RPMI8226 (cell line): ENCODE data around the gene PTPRT.
"Not testable (repeated sequence)": the region's sequence is repeated elsewhere in the genome, so short reads cannot be mapped to it uniquely, and the experiment has no call there.

Experiments
- DNase-seq: peaks from one replicate; pipeline ENCODE4 v3.0.0-alpha.2; 2015

PTPRT gene

DNA sequence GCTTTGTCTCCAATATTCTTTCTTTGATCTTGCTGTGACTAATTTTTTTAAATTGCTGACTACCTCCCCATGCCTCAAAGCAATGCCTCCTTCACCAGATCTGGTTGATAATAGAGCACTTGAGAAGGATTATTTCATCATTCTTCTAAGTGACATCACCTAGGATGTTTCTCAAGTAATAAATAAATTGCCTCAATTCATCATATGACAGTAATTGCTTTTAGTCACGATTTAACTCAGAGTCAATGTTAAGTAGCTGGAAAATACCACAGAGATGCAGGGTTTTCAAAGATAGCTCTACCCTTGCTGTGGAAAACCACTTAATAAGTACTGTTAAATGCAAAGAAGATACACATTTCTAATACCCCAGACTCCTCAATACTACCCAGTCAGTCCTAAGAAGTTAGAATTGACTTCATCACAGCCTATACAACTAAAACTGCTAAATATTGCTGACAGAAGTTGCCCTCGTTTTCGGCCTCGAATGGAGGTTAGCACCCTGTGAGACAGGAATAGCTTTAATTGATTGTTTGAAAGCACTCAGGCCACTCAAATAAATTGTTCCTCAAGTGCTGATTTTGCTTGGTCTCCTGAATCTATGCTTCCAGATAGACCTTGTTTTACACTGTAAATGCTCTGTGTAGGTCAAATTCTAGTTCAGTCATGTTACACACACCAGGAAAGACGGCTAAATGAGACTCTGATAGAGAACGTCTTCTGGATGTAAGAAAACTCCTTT lies 931.0 kb downstream of the PTPRT start:
- no peak for DNase-seq

DNA sequence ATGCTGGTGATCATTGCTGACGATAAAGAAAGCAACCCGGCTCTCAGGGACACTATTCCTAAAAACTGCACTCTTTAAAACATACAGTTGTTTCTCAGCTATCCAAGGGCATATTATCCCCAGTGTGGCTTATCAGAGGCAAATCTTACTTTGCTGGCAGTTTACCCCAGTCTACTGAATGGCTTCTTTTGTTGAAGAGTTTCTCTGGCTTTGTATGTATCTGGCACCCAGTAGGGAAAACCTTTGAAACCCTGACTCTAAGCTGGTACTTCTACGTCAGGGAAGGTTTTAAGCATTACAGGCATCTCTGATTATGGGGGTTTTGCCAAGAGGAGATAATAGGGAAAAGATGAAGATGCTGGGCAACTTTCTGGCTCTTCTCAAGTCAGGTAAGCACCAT lies 933.9 kb downstream of the PTPRT start:
- DNase-seq, result no peak

DNA sequence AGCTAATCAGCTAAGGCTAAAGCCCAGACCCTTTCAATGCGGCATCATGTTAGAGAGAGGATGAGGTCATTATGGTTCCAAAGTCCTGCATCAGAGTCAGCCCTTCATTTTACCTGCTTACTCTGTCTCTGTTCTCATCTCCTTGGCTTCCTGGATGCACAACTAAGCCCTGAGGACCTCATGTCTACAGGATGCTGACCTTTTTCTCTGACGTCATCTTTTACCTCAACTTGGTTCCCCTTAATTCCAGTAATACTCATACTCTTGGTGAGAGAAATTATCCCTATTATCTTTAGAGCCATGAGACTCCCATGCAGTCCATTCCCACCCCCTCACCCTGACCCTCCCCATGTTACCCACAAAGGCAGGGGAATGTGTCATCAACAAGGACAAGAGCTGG lies 935.0 kb downstream of the PTPRT start:
- DNase-seq, result no peak

DNA sequence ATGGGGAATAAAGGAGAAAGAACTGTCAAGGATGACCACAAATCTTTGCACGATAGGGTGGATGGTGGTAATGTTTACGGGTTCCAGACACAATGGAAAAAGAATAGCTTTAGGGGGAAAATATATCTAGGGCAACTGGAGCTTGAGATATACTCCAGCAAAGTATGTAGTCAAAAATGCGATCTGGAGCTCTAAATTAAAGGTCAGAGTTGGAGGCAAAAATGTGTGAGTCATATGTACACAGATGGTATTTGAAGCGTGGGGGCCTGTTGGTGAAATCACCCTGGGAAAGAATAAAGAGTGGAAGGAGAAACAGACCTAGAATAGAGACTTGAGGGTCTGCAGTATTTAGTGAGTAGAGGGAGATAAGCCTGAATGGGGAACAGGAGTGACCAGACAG lies 937.6 kb downstream of the PTPRT start:
- no peak for DNase-seq

- no peak for DNase-seq
Observed at GRCh38 chr20:42218621-42219374, 970.9 kb downstream of the PTPRT start.

DNA sequence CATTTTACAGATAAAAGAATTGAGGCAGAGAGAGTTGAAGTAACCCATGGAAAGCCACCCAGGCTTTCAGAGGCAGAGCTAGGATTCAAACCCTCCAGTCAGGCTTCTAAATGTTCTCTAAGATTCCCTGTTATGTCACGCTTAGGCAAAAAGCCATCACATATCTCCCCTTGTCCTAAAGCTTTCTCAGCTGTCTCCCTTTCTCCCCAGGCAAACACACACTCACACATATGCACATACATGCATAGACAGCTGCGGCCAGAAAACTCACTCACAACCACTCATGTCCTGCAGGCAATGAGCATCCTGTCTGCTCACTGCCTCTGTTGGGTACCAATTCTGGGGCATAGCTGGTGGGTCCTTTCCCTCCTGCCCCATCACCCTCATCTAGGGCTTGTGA lies 975.6 kb downstream of the PTPRT start:
- DNase-seq, result no peak

DNA sequence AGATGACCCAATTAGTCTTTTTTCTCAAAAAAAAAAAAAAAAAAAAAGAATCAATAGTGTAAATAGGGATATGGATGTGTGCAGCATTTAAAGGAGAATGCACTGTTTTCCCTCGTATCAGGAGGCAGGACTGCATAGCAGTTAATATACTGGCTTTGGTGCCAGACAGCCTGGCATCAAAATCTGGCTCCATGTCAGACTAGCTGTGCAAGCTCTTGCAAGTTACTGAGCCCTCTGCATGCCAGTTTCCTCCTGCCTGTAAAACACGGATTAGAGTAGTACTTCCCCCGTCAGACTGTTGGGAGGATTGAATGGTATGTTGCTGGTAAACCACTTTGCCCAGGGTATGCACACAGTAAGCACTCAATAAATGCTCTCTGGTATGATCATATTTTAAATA lies 977.3 kb downstream of the PTPRT start:
- DNase-seq, result no peak

DNA sequence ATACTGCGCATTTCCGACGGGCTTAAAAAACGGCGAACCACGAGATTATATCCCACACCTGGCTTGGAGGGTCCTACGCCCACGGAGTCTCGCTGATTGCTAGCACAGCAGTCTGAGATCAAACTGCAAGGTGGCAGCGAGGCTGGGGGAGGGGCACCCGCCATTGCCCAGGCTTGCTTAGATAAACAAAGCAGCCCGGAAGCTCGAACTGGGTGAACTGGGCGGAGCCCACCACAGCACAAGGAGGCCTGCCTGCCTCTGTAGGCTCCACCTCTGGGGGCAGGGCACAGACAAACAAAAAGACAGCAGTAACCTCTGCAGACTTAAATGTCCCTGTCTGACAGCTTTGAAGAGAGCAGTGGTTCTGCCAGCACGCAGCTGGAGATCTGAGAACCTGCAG lies 983.1 kb downstream of the PTPRT start:
- not testable (repeated sequence) for DNase-seq

- DNase-seq, result peak; percentile 13
Observed at GRCh38 chr20:42204109-42204660, 985.5 kb downstream of the PTPRT start.

DNA sequence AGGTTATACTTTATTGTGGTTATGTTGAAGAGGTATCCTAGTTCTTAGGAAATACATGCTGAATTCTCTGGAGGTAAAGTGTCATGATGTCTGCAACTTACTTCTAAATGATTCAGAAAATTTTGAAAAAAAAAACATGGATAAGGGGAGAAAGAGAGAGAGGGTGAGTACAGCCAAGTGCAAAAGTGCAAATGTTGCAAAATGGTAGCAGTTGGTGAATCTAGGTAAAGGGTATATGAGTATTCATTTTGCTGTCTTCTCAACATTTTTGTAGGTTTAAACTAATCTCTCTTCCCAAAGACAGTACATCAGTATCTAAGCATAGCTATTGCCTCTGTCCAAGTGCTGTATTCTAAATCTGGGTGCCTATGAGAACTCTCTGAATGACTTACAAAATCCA lies 992.1 kb downstream of the PTPRT start:
- DNase-seq, result no peak

DNA sequence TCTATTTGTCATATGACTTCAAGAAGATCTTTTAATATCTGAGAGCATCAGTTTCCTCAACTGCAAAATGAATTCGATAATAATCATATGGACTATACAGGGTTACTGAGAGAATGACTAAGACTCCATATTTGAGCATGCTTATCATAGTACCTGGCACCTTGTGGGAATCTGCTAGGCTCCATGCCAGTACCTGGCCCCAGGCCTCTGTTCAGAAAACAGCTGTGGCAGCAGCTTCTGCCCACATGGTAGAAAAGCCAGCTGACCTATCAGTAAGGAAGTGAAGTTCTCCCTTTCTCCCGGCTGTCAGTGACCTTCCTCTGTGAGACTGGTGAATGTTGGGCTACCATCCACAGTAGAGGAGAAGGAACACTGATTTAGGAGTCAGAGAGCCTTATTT lies 996.6 kb downstream of the PTPRT start:
- DNase-seq, result peak; percentile 41

DNA sequence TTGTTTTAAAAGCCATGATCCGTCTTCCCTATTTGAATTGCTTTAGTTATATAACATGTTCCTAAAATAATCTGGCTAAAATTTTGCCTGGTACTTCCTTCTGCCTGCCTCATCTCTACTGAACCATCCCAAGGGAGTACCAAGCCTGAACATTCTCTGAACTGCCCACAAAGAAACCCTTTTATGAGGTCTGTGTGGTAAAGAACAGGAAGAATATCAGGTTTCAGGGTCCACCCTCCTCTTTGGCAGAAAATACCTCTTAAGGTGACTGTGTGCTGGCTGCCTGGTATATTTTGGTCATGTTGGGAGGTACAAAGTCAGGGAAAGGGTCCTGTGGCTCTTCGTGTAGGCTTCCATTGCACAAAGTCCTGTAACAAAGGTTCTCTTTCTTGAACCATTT lies 997.4 kb downstream of the PTPRT start:
- DNase-seq, result no peak

- peak; percentile 13 for DNase-seq
Observed at GRCh38 chr20:42191140-42191860, 998.4 kb downstream of the PTPRT start.

GRCh38 chr20:42190084-42190483 lies 999.6 kb downstream of the PTPRT start:
- no peak for DNase-seq

- DNase-seq, result peak; percentile 13
Observed at GRCh38 chr20:42186337-42186736, 1003.4 kb downstream of the PTPRT start.

DNA sequence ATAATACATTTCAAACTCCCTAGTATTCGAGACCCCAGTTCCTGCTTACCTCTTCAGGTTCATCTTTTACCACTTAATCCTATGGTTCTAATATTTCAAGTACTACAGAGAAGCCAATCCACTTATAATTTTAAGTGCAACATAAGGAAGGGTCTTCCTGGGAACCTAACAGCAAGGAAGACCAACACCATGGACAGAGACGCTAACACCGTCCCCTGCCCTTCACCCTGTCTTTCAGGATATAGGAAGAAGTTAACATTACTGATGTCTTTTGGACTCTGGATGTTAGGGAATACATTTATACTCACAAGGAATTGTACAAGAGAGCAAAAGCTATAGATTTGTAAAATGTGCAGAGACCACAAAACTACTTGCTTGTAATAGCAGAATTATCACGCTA lies 1006.6 kb downstream of the PTPRT start:
- no peak for DNase-seq

- DNase-seq, result no peak
Observed at GRCh38 chr20:42181064-42181463, 1008.6 kb downstream of the PTPRT start.

- DNase-seq, result peak; percentile 65
Observed at GRCh38 chr20:42179768-42180167, 1009.9 kb downstream of the PTPRT start.

GRCh38 chr20:42173440-42173839 lies 1016.3 kb downstream of the PTPRT start:
- DNase-seq, result no peak

GRCh38 chr20:42164121-42164890 lies 1025.4 kb downstream of the PTPRT start:
- DNase-seq, result no peak

GRCh38 chr20:42161228-42161829 lies 1028.4 kb downstream of the PTPRT start:
- DNase-seq, result no peak

- no peak for DNase-seq
Observed at GRCh38 chr20:42159808-42160207, 1029.9 kb downstream of the PTPRT start.
